Upper lobe of right lung (tissue), 1 donor: ENCODE data around the gene SNRNP48. TPM values are rescaled to one million over a fixed set of nuclear protein-coding genes. Genes with fewer than 3 reads are reported as not detected.

ENCODE experiments used
- ATAC-seq: fragments of 200-7000 bp; cut with Tn5 transposase; one replicate; pipeline ENCODE4 v1.9.1; 2020; ENCODE audit warnings: mild to moderate bottlenecking, moderate library complexity
- DNase-seq: peaks from one replicate; pipeline ENCODE4 v3.0.0-alpha.2; 2020
- H3K27ac ChIP-seq: fragments of 200-600 bp; one replicate; pipeline ENCODE4 v1.8.0; 2022
- H3K27me3 ChIP-seq: fragments of 200-600 bp; one replicate; pipeline ENCODE4 v1.8.0; 2022; ENCODE audit warnings: mild to moderate bottlenecking
- H3K36me3 ChIP-seq: fragments of 200-600 bp; one replicate; pipeline ENCODE4 v1.8.0; 2022
- H3K4me1 ChIP-seq: fragments of 200-600 bp; one replicate; pipeline ENCODE4 v1.8.0; 2022
- H3K4me3 ChIP-seq: fragments of 200-600 bp; one replicate; pipeline ENCODE4 v1.8.0; 2022; ENCODE audit warnings: mild to moderate bottlenecking
- H3K9me3 ChIP-seq: fragments of 200-600 bp; one replicate; pipeline ENCODE4 v1.8.0; 2022
- intact Hi-C: fragments of 100-400 bp; cut with DNase I; formaldehyde crosslinking; loops from one replicate; pipeline ENCODE4 v1.11.0; 2022
- total RNA-seq: library from RNA; stranded (reverse); fragmentation: NEBNext Ultra II Directional; extraction: Animal tissue kit (Norgen Biotek cat#: 25700); gene quantifications from one replicate; pipeline ENCODE4 v1.2.1, GENCODE V29; 2021
- TF ChIP-seq, protein P1 (sequence below): fragments of 200-600 bp; IDR thresholded peaks from one replicate; pipeline ENCODE4 v1.8.0; 2022; ENCODE audit warnings: antibody characterized with exemption
- donor health status: DM: no; HTN: yes; CAD: no; lungs with severe emphysema.

SNRNP48 gene
- total RNA-seq, 1 donor from 2014 or later, result 10.2 TPM

GRCh38 chr6:7546383-7546782, 43.6 kb upstream of the SNRNP48 start:
- intact Hi-C loops, result no loop called here
- Histone ChIP-seq H3K9me3 (no peaks in the 10 kb centered on the region), H3K36me3 (no peaks in the 10 kb centered on the region), H3K4me1 (peaks cover 14% of the 10 kb centered on the region), H3K27me3 (peaks cover 42% of the 10 kb centered on the region), H3K4me3 (no peak overlapping the region), H3K27ac (no peak overlapping the region)
- ATAC-seq (no peak), DNase-seq (no peak)
- TF ChIP-seq, protein P1, sequence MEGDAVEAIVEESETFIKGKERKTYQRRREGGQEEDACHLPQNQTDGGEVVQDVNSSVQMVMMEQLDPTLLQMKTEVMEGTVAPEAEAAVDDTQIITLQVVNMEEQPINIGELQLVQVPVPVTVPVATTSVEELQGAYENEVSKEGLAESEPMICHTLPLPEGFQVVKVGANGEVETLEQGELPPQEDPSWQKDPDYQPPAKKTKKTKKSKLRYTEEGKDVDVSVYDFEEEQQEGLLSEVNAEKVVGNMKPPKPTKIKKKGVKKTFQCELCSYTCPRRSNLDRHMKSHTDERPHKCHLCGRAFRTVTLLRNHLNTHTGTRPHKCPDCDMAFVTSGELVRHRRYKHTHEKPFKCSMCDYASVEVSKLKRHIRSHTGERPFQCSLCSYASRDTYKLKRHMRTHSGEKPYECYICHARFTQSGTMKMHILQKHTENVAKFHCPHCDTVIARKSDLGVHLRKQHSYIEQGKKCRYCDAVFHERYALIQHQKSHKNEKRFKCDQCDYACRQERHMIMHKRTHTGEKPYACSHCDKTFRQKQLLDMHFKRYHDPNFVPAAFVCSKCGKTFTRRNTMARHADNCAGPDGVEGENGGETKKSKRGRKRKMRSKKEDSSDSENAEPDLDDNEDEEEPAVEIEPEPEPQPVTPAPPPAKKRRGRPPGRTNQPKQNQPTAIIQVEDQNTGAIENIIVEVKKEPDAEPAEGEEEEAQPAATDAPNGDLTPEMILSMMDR, result no peak

GRCh38 chr6:7546896-7547295, 43.1 kb upstream of the SNRNP48 start:
- TF ChIP-seq, protein P1, result no peak
- H3K4me3 ChIP-seq, result no peak overlapping the region
- H3K27ac ChIP-seq, result no peak overlapping the region
- intact Hi-C loops, result no loop called here
- no peaks in the 10 kb centered on the region for H3K36me3 ChIP-seq
- peaks cover 37% of the 10 kb centered on the region for H3K27me3 ChIP-seq
- H3K9me3 ChIP-seq, result no peaks in the 10 kb centered on the region
- no peak for ATAC-seq
- H3K4me1 ChIP-seq, result peaks cover 11% of the 10 kb centered on the region
- DNase-seq, result no peak

DNA sequence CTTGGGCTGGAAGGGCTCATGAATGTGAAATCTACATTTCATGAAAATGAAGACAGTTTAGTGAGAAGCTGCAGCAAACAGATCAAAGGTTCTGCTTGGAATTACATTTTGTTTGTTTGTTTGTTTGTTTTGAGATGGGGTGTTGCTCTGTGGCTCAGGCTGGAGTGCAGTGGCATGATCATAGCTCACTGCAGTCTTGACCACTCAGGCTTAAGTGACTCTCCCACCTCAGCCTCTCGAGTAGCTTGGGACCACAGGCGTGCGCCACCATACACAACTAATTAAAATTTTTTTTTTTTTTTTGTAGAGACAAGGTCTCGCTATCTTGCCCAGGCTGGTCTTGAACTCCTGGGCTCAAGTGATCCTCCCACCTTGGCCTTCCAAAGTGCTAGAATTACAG, 42.7 kb upstream of the SNRNP48 start:
- H3K4me3 ChIP-seq, result no peak overlapping the region
- H3K9me3 ChIP-seq, result no peaks in the 10 kb centered on the region
- TF ChIP-seq, protein P1, result no peak
- H3K27me3 ChIP-seq, result peaks cover 32% of the 10 kb centered on the region
- no peak overlapping the region for H3K27ac ChIP-seq
- ATAC-seq, result no peak
- intact Hi-C loops, result no loop called here
- no peak for DNase-seq
- no peaks in the 10 kb centered on the region for H3K36me3 ChIP-seq
- peaks cover 7% of the 10 kb centered on the region for H3K4me1 ChIP-seq

GRCh38 chr6:7550433-7550801, 39.6 kb upstream of the SNRNP48 start:
- intact Hi-C loops, result no loop called here
- H3K4me3 ChIP-seq, result no peak overlapping the region
- no peak overlapping the region for H3K27ac ChIP-seq
- H3K27me3 ChIP-seq, result peaks cover 8% of the 10 kb centered on the region
- no peaks in the 10 kb centered on the region for H3K9me3 ChIP-seq
- TF ChIP-seq, protein P1, result no peak
- H3K36me3 ChIP-seq, result no peaks in the 10 kb centered on the region
- no peaks in the 10 kb centered on the region for H3K4me1 ChIP-seq
- ATAC-seq (no peak), DNase-seq (no peak)

GRCh38 chr6:7554533-7555275, 35.3 kb upstream of the SNRNP48 start:
- Histone ChIP-seq H3K4me3 (no peak overlapping the region), H3K36me3 (no peaks in the 10 kb centered on the region), H3K27ac (no peak overlapping the region), H3K9me3 (no peaks in the 10 kb centered on the region), H3K4me1 (no peaks in the 10 kb centered on the region), H3K27me3 (no peaks in the 10 kb centered on the region)
- DNase-seq (no peak), ATAC-seq (no peak)
- TF ChIP-seq, protein P1, result no peak
- intact Hi-C loops, result no loop called here

- intact Hi-C loops, result no loop called here
- H3K4me1 ChIP-seq, result no peaks in the 10 kb centered on the region
- DNase-seq, result no peak
- no peak overlapping the region for H3K4me3 ChIP-seq
- H3K27me3 ChIP-seq, result peaks cover 3% of the 10 kb centered on the region
- no peak for ATAC-seq
- no peak overlapping the region for H3K27ac ChIP-seq
- no peaks in the 10 kb centered on the region for H3K36me3 ChIP-seq
- H3K9me3 ChIP-seq, result no peaks in the 10 kb centered on the region
- TF ChIP-seq, protein P1, result no peak
Observed at GRCh38 chr6:7555671-7556070, 34.3 kb upstream of the SNRNP48 start.
